Upper lobe of right lung (tissue), 1 donor: ENCODE data around the gene DNTT. TPM values are rescaled to one million over a fixed set of nuclear protein-coding genes. Genes with fewer than 3 reads are reported as not detected.

Experiments used
- ATAC-seq: fragments of 200-7000 bp; cut with Tn5 transposase; one replicate; pipeline ENCODE4 v1.9.1; 2020; ENCODE audit warnings: mild to moderate bottlenecking, moderate library complexity
- DNase-seq: peaks from one replicate; pipeline ENCODE4 v3.0.0-alpha.2; 2020
- H3K27ac ChIP-seq: fragments of 200-600 bp; one replicate; pipeline ENCODE4 v1.8.0; 2022
- H3K27me3 ChIP-seq: fragments of 200-600 bp; one replicate; pipeline ENCODE4 v1.8.0; 2022; ENCODE audit warnings: mild to moderate bottlenecking
- H3K36me3 ChIP-seq: fragments of 200-600 bp; one replicate; pipeline ENCODE4 v1.8.0; 2022
- H3K4me1 ChIP-seq: fragments of 200-600 bp; one replicate; pipeline ENCODE4 v1.8.0; 2022
- H3K4me3 ChIP-seq: fragments of 200-600 bp; one replicate; pipeline ENCODE4 v1.8.0; 2022; ENCODE audit warnings: mild to moderate bottlenecking
- H3K9me3 ChIP-seq: fragments of 200-600 bp; one replicate; pipeline ENCODE4 v1.8.0; 2022
- CTCF ChIP-seq: fragments of 200-600 bp; IDR thresholded peaks from one replicate; pipeline ENCODE4 v1.8.0; 2022; ENCODE audit warnings: antibody characterized with exemption
- intact Hi-C: fragments of 100-400 bp; cut with DNase I; formaldehyde crosslinking; loops from one replicate; pipeline ENCODE4 v1.11.0; 2022
- total RNA-seq: library from RNA; stranded (reverse); fragmentation: NEBNext Ultra II Directional; extraction: Animal tissue kit (Norgen Biotek cat#: 25700); gene quantifications from one replicate; pipeline ENCODE4 v1.2.1, GENCODE V29; 2021
- donor health status: DM: no; HTN: yes; CAD: no; lungs with severe emphysema.

DNTT gene
- total RNA-seq, 1 donor from 2014 or later: not detected

GRCh38 chr10:96317067-96317833 lies 13.0 kb downstream of the DNTT start:
- no peak for TF ChIP-seq CTCF
- ATAC-seq (no peak), DNase-seq (no peak)
- Histone ChIP-seq H3K36me3 (no peaks in the 10 kb centered on the region), H3K9me3 (no peaks in the 10 kb centered on the region), H3K4me3 (no peak overlapping the region), H3K27ac (no peak overlapping the region), H3K27me3 (no peaks in the 10 kb centered on the region), H3K4me1 (no peaks in the 10 kb centered on the region)
- intact Hi-C loops: no loop called here

- H3K4me1 ChIP-seq: no peaks in the 10 kb centered on the region
- no peak overlapping the region for H3K4me3 ChIP-seq
- no peak for TF ChIP-seq CTCF
- DNase-seq (no peak), ATAC-seq (no peak)
- H3K27ac ChIP-seq: no peak overlapping the region
- no peaks in the 10 kb centered on the region for H3K9me3 ChIP-seq
- H3K27me3 ChIP-seq: no peaks in the 10 kb centered on the region
- intact Hi-C loops: no loop called here
- H3K36me3 ChIP-seq: no peaks in the 10 kb centered on the region
These were observed 15.7 kb downstream of the DNTT start for GRCh38 chr10:96319754-96320474.

- H3K36me3 ChIP-seq: no peaks in the 10 kb centered on the region
- no peak for ATAC-seq
These were observed 17.6 kb downstream of the DNTT start for GRCh38 chr10:96321822-96322221.

GRCh38 chr10:96322275-96322674 lies 18.0 kb downstream of the DNTT start:
- no peak for TF ChIP-seq CTCF
- H3K27ac ChIP-seq: no peak overlapping the region
- H3K27me3 ChIP-seq: no peaks in the 10 kb centered on the region
- intact Hi-C loops: no loop called here
- ATAC-seq (no peak), DNase-seq (no peak)
- no peak overlapping the region for H3K4me3 ChIP-seq
- H3K4me1 ChIP-seq: no peaks in the 10 kb centered on the region
- H3K9me3 ChIP-seq: no peaks in the 10 kb centered on the region
- H3K36me3 ChIP-seq: no peaks in the 10 kb centered on the region

More at GRCh38 chr10:96321822-96322221, 17.6 kb downstream of the DNTT start:
- intact Hi-C loops: no loop called here
- no peaks in the 10 kb centered on the region for H3K4me1 ChIP-seq
- DNase-seq: no peak
- no peaks in the 10 kb centered on the region for H3K9me3 ChIP-seq
- H3K27me3 ChIP-seq: no peaks in the 10 kb centered on the region
- no peak for TF ChIP-seq CTCF
- no peak overlapping the region for H3K27ac ChIP-seq
- no peak overlapping the region for H3K4me3 ChIP-seq

GRCh38 chr10:96324447-96324846 lies 20.2 kb downstream of the DNTT start:
- no peak for TF ChIP-seq CTCF
- Histone ChIP-seq H3K9me3 (no peaks in the 10 kb centered on the region), H3K4me3 (no peak overlapping the region), H3K4me1 (no peaks in the 10 kb centered on the region), H3K36me3 (no peaks in the 10 kb centered on the region), H3K27ac (no peak overlapping the region), H3K27me3 (no peaks in the 10 kb centered on the region)
- ATAC-seq (no peak), DNase-seq (no peak)
- intact Hi-C loops: no loop called here
